Right atrium auricular region (tissue), 2 donors: ENCODE results near the gene FMNL2. TPM values are rescaled to one million over a fixed set of nuclear protein-coding genes. Genes with fewer than 3 reads are reported as not detected.

Experiments
- DNase-seq: peaks from one replicate; pipeline ENCODE4 v3.0.0-alpha.2; 2019; ENCODE audit warnings: low spot score
- H3K27ac ChIP-seq, 2 donors: fragments of 200-600 bp; sonication (generic); 1 replicate in 1 of 2; 2 replicates in 1 of 2; pipeline ENCODE4 v1.5.1; 2016 to 2019
- H3K27me3 ChIP-seq, 2 donors: fragments of 200-600 bp; sonication (generic); one replicate each; pipeline versions ENCODE4 v1.5.1 to v1.6.0; 2017 to 2019
- H3K36me3 ChIP-seq: fragments of 200-600 bp; sonication (generic); one replicate; pipeline ENCODE4 v1.5.1; 2016
- H3K4me1 ChIP-seq, 2 donors: fragments of 200-600 bp; sonication (generic); one replicate each; pipeline versions ENCODE4 v1.5.1 to v1.6.0; 2017 to 2019
- H3K4me3 ChIP-seq, 2 donors: fragments of 200-600 bp; sonication (generic); 1 replicate in 1 of 2; 2 replicates in 1 of 2; pipeline ENCODE4 v1.5.1; 2017 to 2019; ENCODE audit warnings: mild to moderate bottlenecking in 1 of 2, moderate library complexity in 1 of 2
- H3K9me3 ChIP-seq, 2 donors: fragments of 200-600 bp; sonication (generic); one replicate each; pipeline ENCODE4 v1.5.1; 2019
- CTCF ChIP-seq, 2 donors: fragments of 200-600 bp; sonication (generic); IDR thresholded peaks; one replicate each; pipeline ENCODE4 v1.5.1; 2019; ENCODE audit warnings: antibody characterized with exemption in 2 of 2
- total RNA-seq, 2 donors: library from RNA; depleted of rRNA; stranded (reverse); fragments of >200 nt; gene quantifications; one replicate each; pipeline ENCODE4 v1.1.0, GENCODE V29; 2016

FMNL2 gene
- total RNA-seq, 2 donors from 2014 or later, result 6.0 to 11.5 TPM

GRCh38 chr2:152552888-152553287, 217.9 kb downstream of the FMNL2 start:
- no peaks in the 10 kb centered on the region for H3K9me3 ChIP-seq
- H3K36me3 ChIP-seq, result no peaks in the 10 kb centered on the region
- H3K4me1 ChIP-seq, result no peaks in the 10 kb centered on the region
- no peak overlapping the region for H3K27ac ChIP-seq
- H3K4me3 ChIP-seq, result no peak overlapping the region
- DNase-seq, result no peak
- no peaks in the 10 kb centered on the region for H3K27me3 ChIP-seq
- no peak for TF ChIP-seq CTCF (IDR thresholded peaks at IDR 0.05)

- H3K27me3 ChIP-seq, result no peaks in the 10 kb centered on the region
Observed at GRCh38 chr2:152553518-152553917, 218.5 kb downstream of the FMNL2 start.

GRCh38 chr2:152555048-152555447, 220.1 kb downstream of the FMNL2 start:
- Histone ChIP-seq H3K9me3 (no peaks in the 10 kb centered on the region), H3K27ac (no peak overlapping the region), H3K36me3 (no peaks in the 10 kb centered on the region), H3K4me1 (no peaks in the 10 kb centered on the region), H3K27me3 (no peaks in the 10 kb centered on the region), H3K4me3 (no peak overlapping the region)
- TF ChIP-seq CTCF (IDR thresholded peaks at IDR 0.05), result peak in 1 of 2 donors; percentile 12
- no peak for DNase-seq

More at GRCh38 chr2:152553518-152553917, 218.5 kb downstream of the FMNL2 start:
- H3K9me3 ChIP-seq, result no peaks in the 10 kb centered on the region
- no peak for TF ChIP-seq CTCF (IDR thresholded peaks at IDR 0.05)
- H3K4me3 ChIP-seq, result no peak overlapping the region
- no peaks in the 10 kb centered on the region for H3K4me1 ChIP-seq
- H3K27ac ChIP-seq, result no peak overlapping the region
- DNase-seq, result no peak
- H3K36me3 ChIP-seq, result no peaks in the 10 kb centered on the region

GRCh38 chr2:152556506-152556905, 221.5 kb downstream of the FMNL2 start:
- no peak overlapping the region for H3K27ac ChIP-seq
- no peak for DNase-seq
- H3K36me3 ChIP-seq, result no peaks in the 10 kb centered on the region
- H3K9me3 ChIP-seq, result no peaks in the 10 kb centered on the region
- H3K27me3 ChIP-seq, result no peaks in the 10 kb centered on the region
- no peak for TF ChIP-seq CTCF (IDR thresholded peaks at IDR 0.05)
- no peaks in the 10 kb centered on the region for H3K4me1 ChIP-seq
- no peak overlapping the region for H3K4me3 ChIP-seq

GRCh38 chr2:152557273-152557888, 222.4 kb downstream of the FMNL2 start:
- DNase-seq, result no peak
- Histone ChIP-seq H3K4me1 (no peaks in the 10 kb centered on the region), H3K27ac (no peak overlapping the region), H3K4me3 (no peak overlapping the region), H3K9me3 (no peaks in the 10 kb centered on the region), H3K36me3 (no peaks in the 10 kb centered on the region), H3K27me3 (no peaks in the 10 kb centered on the region)
- no peak for TF ChIP-seq CTCF (IDR thresholded peaks at IDR 0.05)
